Activated CD8-positive, alpha-beta memory T cell treated with anti-CD3 and anti-CD28 coated beads for 24 hours (primary cell): ENCODE data around the gene CYP11A1.

Source experiments
- DNase-seq: peaks from one replicate; pipeline ENCODE4 v3.0.0-alpha.2; 2020

CYP11A1 gene

GRCh38 chr15:74295800-74296199 is 71.6 kb downstream of the CYP11A1 start:
- no peak for DNase-seq

GRCh38 chr15:74294010-74294409 is 73.4 kb downstream of the CYP11A1 start:
- DNase-seq: no peak

- DNase-seq: no peak
These were observed 74.2 kb downstream of the CYP11A1 start for GRCh38 chr15:74293021-74293810.

GRCh38 chr15:74291101-74292071 is 76.1 kb downstream of the CYP11A1 start:
- peak; percentile 85 for DNase-seq

GRCh38 chr15:74290645-74291044 is 76.8 kb downstream of the CYP11A1 start:
- no peak for DNase-seq

GRCh38 chr15:74289671-74290070 is 77.8 kb downstream of the CYP11A1 start:
- DNase-seq: no peak
